Measurements from ENCODE around the gene CD164.

DNA sequence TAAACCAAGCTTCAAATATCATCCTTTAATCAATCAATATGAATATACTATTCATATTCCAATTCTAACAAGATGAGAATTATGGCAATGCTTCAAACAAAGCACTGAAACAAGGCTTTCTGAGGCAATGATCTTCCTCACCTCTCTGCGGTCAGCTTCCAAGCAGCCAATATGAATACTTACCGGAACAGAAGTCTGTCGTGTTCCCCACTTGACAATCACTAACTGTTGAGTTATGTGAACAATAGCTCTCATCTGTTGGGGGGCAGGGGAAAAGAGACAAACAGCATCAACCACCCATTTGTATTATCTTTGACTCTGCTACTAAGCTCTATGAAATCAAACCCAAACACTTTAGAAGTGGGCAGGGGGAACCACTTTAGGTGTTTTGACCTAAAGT, 4.5 kb downstream of the CD164 start:
- TF ChIP-seq CTCF (IDR thresholded peaks at IDR 0.05) (no peak), POLR2A (IDR thresholded peaks at IDR 0.05) (no peak)

Data from thyroid gland (tissue), 4 donors.